Measurements from ENCODE around the gene AGXT2.

AGXT2 gene, protein sequence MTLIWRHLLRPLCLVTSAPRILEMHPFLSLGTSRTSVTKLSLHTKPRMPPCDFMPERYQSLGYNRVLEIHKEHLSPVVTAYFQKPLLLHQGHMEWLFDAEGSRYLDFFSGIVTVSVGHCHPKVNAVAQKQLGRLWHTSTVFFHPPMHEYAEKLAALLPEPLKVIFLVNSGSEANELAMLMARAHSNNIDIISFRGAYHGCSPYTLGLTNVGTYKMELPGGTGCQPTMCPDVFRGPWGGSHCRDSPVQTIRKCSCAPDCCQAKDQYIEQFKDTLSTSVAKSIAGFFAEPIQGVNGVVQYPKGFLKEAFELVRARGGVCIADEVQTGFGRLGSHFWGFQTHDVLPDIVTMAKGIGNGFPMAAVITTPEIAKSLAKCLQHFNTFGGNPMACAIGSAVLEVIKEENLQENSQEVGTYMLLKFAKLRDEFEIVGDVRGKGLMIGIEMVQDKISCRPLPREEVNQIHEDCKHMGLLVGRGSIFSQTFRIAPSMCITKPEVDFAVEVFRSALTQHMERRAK
- 0 to 2.5 (median 0) reads per million in 17 experiments for total RNA-seq

DNA sequence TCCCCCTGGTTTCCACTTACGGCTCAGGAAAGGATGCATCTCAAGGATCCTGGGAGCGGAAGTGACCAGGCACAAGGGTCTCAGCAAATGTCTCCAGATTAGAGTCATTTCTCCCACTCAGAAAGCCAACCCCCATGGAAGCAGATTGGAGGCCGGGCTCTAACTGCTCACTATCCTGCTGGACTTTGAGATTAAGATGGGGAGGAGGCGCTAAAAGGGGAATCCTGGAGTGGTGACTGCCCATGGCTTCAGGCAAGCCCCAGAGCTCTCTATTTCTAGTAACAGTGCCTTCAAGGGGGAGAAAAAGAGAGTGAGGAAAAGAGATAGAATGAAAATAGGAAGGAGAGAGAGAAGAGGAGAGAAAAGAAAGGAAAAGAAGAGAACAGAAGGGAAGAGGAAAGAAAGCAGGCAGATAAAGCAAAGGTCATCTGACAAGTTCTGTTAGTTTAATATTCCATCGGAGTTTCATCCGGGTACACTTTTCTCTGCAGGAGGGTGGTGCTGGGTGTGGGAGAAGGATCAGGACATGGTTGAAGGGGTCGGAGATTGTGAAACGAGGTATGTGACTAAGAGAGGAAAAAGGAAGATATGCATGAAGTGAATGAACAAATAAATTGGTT is at the start of gene AGXT2:
Gene AGXT2, minus strand, starts transcription at position 165 of the 620 bp plus-strand sequence. Its CDS starts 57 bp downstream, at position 108.
- DNase-seq, result no peak

DNA sequence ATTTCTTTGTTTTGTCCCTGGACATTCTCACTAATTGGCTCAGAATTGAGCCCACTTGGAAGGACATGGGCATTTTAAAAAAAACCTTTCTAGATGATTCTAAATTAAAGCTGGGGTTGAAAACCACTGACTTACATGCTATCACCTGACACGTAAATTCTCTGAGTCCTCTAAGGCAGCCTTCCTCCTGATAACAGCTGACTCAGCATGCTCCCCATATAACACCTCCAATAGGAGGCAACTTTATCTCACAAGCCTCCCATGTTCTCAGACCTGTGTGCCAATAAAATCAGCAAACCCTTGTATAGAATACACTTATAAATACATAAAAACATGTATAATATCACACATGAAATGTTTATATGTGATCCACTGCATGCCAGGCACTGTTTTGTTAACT is 49.2 kb upstream of the AGXT2 start:
- no peak for DNase-seq

- peak in 2 of 4 experiments; percentile 7 to 11 for DNase-seq
Measured at GRCh38 chr5:35096216-35096615, 48.5 kb upstream of the AGXT2 start.

DNA sequence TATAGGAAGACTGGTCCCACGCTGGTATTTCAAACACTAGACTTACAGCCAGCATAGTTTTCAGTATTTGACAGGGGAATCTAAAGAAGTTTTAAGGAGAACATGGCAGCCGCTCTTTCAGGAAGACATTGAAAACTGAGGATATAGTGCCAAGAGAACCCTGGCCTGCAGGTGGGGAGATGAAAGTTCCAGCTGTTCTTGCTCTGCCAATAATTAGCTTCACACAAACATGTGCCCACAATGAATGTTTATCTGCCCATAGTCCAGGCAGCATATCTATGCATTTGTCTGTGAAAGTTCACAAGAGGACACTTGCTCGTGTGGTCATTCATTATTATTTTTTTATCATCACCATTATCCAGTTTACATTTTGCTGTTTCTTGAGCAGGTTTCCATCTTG is 47.6 kb upstream of the AGXT2 start:
- no peak for DNase-seq

GRCh38 chr5:35094948-35095347 is 47.2 kb upstream of the AGXT2 start:
- no peak for DNase-seq

- no peak for DNase-seq
Measured at GRCh38 chr5:35092703-35093102, 45.0 kb upstream of the AGXT2 start.

- DNase-seq, result no peak
Measured at GRCh38 chr5:35091704-35092103, 44.0 kb upstream of the AGXT2 start.

DNA sequence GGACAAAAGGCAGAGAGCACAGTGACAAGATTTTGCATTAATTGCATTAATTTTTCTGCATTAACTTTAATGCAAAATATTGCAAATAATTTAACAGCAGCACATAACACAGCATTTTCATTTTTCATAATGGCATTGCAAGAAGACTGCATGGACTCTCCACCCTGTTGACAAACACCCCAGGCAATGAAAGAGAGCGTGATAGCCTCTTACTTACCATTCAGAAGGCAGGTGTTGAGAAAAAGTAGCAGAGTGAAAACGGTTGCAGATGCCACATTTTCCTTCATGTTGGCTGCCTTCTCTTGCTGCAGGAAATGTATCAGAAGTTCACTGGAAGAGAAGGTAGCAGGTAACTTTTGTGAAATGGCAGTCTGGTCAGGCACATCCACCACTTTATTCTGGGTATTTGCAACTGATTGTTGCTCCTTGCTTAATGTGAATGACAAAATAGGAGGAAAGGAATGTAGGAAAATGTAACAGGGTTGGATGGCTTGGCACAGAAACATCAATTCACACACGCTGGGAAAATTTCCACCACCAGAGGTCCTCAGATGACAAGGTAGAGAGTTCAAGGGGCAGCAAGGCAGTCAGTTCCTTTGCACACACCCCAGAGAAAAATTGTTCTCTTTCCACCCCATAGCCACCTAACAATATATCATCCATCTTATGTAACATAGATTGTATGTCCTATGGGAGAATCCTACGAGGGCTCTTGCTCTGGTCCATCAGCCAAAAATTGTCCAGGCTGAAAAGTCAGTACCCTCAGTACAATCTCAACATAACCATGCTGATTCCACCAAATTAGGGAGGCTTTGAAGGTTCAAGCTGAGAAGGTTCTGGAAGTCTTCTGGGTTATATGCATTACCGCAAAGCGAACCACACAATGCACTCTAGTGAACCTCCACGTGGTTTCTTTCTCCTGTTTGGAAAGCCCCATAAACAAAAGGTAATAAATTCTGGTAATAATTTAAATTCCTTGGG is 41.9 kb upstream of the AGXT2 start:
- DNase-seq, result peak; percentile 66 to 81 (median 80)

- DNase-seq, result peak in 1 of 4 experiments; percentile 12
Measured at GRCh38 chr5:35087991-35088390, 40.2 kb upstream of the AGXT2 start.

DNA sequence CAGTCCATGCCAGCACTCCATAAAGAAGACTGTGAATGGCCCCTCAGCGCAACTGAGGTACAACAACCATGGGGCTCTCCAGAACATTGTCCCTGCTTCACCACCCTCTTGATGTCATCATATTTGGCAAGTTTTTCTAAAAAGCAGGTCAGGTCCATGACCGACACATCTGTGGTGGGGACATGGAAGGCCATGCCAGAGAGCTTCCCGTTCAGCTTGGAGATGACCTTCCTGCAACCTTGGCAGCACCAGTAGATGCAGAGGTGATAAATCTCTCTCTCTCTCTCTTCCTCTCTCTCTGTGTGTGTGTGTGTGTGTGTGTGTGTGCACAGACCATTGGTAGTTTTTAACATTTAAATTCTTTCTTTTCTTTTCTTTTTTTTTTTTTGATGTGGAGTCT is 35.4 kb upstream of the AGXT2 start:
- DNase-seq, result no peak

- DNase-seq, result no peak
Measured at GRCh38 chr5:35082530-35082929, 34.8 kb upstream of the AGXT2 start.

GRCh38 chr5:35081134-35081533 is 33.4 kb upstream of the AGXT2 start:
- no peak for DNase-seq

DNA sequence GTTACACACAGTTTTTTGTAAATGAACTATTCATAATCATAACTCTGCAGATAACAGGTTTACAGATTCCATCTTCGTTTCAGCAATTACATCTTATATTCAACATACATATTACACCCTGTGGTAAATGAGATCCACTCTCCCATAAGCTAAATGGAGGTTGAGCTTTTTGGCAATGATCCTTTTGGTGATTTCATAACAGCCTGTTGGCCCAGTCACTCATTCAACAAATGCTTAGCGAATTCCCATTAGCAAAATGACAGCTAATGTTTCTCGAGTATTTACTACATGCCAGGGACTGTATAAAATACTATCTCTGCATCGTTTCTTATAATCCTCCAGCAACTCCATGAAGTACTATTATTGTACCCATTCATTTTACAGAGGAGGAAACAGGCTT is 25.4 kb upstream of the AGXT2 start:
- DNase-seq, result no peak

- DNase-seq, result no peak
Measured at GRCh38 chr5:35069188-35069587, 21.4 kb upstream of the AGXT2 start.

DNA sequence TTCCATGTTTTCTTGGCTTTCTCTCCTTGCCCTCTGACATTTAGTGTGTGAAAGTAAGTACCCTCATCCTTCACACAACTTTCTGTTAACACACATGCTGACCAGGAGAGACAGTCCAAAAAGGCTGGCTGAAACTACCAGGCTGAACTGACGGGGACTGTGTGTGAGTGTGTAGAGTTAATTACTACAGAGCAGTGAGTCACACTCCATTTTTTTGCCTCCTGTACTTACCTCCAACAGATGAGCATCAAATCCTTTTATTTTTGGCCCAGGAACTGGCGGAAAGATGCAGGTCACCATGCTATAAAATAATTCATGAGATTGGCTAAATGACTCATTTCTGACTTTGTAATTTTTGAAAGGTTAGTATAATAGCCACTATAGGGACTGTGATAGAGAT is 20.2 kb upstream of the AGXT2 start:
- no peak for DNase-seq

- DNase-seq, result peak; percentile 6 to 57 (median 40)
Measured at GRCh38 chr5:35066260-35066795, 18.6 kb upstream of the AGXT2 start.

- no peak for DNase-seq
Measured at GRCh38 chr5:35063414-35063813, 15.7 kb upstream of the AGXT2 start.

GRCh38 chr5:35061211-35061770 is 13.5 kb upstream of the AGXT2 start:
- peak; percentile 1 to 33 (median 31) for DNase-seq

DNA sequence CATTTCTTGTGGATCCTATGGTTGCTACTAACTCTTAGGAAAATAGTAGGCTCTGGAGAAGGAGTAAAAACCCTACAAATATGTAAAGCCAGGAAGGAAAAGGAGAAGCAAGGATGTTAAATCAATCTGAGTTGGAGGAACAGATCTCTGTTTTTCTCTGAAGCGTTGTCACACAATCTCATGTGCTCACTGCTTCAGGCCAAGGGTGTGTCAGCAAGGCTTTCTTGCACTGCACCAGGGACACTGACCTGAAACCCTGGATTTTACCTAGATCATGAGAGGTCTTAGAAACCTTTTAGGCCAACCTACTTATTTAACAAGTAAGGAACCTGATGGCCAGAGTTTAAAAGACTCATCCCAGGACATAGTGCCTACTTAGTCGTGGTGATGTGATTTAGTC is 12.5 kb upstream of the AGXT2 start:
- no peak for DNase-seq

- DNase-seq, result no peak
Measured at GRCh38 chr5:35059251-35059650, 11.5 kb upstream of the AGXT2 start.

DNA sequence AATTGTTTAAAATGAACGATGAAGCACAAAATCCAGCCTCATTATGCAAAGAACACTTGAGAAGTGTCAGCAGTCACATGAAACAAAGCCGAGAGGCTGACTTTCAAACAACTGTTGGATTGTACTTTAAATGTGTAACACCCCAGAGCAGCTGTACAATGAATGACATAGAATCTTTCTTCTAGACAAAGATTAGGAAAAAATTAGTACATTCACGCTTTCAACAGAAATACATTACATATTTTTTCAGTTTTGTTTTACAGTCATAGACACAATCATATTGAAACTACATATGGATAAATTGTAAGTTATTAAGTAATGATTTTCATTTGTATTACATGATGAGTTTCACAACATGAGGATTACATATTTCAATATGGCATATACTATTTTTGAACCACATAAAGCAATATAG is 10.6 kb upstream of the AGXT2 start:
- no peak for DNase-seq

DNA sequence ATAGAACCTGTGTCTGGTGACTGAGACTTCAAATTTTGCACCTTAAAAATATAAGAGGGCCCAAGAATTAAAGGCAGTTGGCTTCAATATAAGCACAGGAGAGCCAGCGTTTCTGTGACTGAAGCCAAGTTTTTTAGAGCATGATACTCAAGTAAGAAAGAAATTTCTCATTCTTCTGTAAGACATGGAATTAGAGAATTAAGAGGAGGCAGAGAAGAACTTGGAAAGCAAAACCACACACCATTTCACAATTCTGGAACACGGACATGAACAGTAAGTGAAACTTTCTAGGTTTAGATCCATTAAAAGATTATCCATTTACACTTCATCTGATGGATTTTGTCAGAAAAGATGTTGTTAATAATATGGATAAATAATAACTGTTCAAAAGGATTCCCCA is 8.9 kb upstream of the AGXT2 start:
- DNase-seq, result no peak

All from suppressor macrophage (primary cell).